GM12874 (cell line): ENCODE measurements around the gene SLC35F5.

Source experiments
- CTCF ChIP-seq: IDR thresholded peaks from 2 replicates; pipeline ENCODE4 v1.5.1; 2011; ENCODE audit warnings: low read depth, mild to moderate bottlenecking, control low read depth, low read length, moderate library complexity; ENCODE audit not compliant: insufficient read depth

The SLC35F5 gene

GRCh38 chr2:113679457-113679856 lies 77.0 kb downstream of the SLC35F5 start:
- TF ChIP-seq CTCF, result no peak

- no peak for TF ChIP-seq CTCF
These were observed 79.1 kb downstream of the SLC35F5 start for GRCh38 chr2:113677330-113677729.

- no peak for TF ChIP-seq CTCF
These were observed 79.7 kb downstream of the SLC35F5 start for GRCh38 chr2:113676623-113677266.

- no peak for TF ChIP-seq CTCF
These were observed 80.6 kb downstream of the SLC35F5 start for GRCh38 chr2:113675875-113676274.

- TF ChIP-seq CTCF, result no peak
These were observed 84.0 kb downstream of the SLC35F5 start for GRCh38 chr2:113672326-113672932.
